ENCODE measurements around the gene IL17RA.
A peak's percentile ranks its signal among the peaks of the same experiment; 100 is the strongest.

IL17RA gene

DNA sequence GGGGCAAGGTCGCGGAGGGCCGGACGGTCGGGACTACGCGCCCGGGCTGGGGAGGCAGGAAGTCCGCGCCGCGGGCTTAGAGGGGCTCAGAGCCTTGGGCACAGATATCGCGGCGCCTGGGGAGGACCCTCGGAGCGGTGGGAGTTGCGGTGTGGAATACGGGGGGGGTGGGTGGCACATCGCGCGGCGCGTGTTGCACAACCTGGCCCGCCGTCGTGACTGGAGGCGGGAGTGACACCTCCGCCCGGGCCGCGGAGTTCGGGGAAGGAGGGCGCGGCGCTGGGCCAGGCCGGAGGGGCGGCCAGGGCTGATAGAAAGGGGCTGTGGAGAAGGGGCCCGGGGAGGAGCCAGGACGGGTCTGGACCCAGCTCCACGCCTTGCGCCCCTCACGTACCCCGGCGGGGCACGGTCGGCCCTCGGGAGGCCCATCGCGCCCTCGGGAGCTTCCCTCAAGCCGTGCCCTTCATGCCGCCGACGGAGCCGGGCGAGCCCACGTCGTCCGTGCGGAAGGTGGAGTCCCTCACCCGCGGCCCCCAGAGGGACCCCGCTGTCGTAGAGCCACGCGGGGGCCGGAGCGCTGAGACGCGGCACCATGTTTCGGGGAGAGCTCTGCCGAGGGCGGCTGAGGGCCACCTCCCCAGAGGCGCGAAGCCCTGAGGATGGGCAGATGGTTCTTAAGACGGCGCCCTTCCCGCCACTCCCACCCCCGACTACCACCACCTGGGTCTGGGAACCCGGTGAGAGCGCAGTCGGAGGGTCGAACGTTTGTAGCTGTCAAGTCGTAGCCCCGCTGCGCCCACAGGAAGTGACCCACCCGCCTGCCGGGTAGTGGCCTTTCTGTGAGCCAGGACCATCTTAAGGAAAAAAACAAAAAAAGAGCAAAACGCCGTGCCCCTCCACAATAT is 729 bp downstream of the IL17RA start:
- peak; percentile 5 to 22 for ATAC-seq

DNA sequence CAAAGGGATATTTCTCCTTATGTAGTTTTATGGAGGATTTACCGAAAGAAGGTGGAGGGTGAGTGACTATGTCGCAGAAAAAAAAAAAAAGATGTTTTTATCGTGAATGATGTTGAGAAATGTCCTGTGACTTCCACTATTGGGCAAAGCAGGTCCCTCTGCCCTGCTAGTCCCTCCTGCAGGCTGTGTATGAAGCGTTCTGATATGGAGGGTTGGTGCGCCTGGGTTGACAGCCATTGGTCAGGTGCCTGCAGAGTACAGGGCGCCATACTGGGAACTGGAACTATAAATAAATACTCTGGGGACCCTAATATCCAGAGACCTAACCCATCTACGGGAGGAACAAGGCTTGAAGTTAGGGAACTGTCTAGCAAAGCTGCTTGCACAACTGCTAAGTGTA is 1.5 kb downstream of the IL17RA start:
- ATAC-seq = no peak

GRCh38 chr22:17086788-17087497 is 2.1 kb downstream of the IL17RA start:
- ATAC-seq = no peak

- ATAC-seq = peak in 1 of 2 donors; percentile 9
Observed at GRCh38 chr22:17087498-17088131, 2.8 kb downstream of the IL17RA start.

- ATAC-seq = no peak
Observed at GRCh38 chr22:17090550-17090949, 5.8 kb downstream of the IL17RA start.

DNA sequence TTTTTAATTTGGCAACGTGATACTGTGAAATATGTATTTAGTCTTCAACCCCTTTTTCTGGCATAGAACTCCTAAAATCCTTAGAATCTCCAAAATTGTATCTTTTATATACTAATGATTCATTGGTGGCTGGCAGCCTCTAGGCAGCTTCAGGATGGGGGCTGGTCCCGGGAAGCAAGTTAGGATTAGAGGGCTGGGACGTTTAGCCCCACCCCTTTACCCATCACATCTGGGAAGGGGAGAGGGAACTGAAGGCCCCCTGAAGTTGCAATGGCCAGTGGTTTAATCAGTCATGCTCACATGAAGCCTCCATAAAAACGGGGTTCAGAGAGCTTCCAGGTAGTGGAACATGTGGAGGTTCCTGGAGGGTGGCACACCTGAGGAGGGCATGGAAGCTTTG is 7.1 kb downstream of the IL17RA start:
- ATAC-seq = no peak

GRCh38 chr22:17093081-17093480 is 8.3 kb downstream of the IL17RA start:
- ATAC-seq = no peak

- no peak for ATAC-seq
Observed at GRCh38 chr22:17095538-17095937, 10.7 kb downstream of the IL17RA start.

GRCh38 chr22:17096071-17096470 is 11.3 kb downstream of the IL17RA start:
- no peak for ATAC-seq

DNA sequence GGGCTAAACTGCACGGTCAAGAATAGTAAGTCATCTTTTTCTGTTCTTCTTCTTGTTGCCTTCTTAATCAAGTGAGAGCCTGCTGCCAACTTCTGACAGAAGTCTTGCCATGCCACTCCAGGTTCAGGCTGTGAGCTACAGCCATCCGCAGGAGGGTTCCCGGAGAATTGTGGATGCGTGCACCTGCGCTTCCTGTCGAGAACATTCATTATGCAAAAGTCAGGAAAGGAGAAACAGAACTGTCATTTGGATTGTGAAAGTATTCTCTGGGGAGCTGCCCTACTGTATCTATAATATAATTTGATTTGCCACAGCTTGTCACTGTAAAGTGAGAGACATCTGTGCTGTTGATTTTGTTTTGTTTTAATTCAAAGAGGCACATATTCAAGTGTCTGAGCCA is 12.3 kb downstream of the IL17RA start:
- ATAC-seq = no peak

DNA sequence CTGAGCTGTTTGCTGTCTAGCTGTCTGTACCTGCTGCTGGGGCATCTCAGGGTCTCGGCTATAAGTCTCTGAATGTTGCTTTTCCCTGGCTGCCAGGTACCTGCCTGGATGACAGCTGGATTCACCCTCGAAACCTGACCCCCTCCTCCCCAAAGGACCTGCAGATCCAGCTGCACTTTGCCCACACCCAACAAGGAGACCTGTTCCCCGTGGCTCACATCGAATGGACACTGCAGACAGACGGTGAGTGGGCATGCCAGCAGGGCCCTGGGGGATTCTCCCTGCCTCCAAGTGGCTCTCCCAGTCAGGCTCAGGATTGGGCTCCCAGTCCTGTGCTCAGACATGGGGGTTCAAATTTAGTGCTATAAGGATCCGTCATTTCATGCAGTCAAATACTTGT is 12.9 kb downstream of the IL17RA start:
- ATAC-seq = no peak

DNA sequence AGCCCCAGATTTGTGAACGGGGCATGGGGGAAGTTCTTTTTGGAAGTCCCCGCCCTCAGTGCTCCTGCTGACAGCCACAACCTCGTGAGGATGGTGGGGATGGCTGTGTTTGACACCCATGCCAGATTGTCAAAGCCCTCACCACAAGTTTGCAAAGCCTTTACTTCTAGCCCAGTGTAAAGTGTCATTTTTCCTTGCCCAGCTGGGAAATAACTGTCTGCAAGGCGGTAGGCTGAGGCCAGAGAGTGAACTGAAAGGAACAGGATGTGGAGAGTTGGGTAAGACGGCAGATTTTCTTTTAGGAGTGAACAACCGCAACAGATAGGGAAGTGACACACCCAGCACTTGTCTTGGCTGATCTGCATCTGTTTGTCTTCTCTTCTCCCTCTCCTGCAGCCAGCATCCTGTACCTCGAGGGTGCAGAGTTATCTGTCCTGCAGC is 13.6 kb downstream of the IL17RA start:
- ATAC-seq = peak; percentile 28 to 45

DNA sequence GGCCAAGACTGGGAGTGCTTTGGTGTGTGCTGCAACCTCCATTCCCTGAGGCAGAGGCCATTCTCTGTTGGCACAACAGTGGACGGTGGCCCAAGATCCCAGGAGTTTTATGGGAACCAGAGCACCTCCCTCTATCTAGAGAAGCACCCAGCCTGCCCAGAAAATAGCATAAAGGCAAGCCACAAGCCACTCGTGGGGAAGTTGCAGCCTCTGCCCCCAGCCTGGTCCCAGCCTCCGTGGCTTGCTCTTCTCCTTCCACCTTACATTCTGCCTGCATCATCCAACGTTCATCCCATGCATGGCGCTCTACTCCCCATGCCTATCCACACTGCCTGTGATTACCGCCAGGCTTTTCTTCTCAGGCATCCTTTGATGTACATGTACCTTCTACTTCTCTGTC is 15.8 kb downstream of the IL17RA start:
- ATAC-seq = no peak

DNA sequence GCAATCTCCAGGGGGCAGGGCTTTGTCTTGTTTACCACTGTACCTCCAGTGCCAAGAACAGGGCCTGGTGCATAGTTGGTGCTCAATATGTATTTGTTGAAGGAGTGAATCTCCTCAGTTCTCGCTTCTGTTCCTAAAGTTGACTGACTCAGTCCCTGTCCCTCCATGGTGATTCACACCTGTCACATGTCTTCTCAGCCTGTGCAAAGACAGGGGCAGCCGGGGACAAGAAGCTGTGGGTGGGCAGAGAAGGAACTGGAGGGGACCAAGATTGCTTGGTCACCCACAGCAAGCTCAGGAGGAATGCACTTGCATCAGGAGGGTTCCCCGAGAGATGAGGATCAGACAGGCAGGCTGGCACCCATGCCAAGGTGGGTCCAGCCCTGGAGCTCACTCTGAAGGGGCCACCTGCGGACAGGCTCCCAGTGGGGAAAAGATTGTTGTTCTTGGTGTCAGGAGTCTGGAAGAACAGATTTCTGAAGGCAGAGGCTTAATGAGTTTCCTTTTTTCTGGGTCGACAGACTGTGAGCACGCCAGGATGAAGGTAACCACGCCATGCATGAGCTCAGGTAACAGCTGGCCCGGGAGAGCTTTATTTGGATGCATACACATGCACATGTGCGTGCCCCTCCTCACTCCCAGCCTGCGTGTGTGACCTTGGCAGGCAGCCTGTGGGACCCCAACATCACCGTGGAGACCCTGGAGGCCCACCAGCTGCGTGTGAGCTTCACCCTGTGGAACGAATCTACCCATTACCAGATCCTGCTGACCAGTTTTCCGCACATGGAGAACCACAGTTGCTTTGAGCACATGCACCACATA is 16.9 kb downstream of the IL17RA start:
- ATAC-seq = no peak

- ATAC-seq = no peak
Observed at GRCh38 chr22:17102297-17102667, 17.5 kb downstream of the IL17RA start.

DNA sequence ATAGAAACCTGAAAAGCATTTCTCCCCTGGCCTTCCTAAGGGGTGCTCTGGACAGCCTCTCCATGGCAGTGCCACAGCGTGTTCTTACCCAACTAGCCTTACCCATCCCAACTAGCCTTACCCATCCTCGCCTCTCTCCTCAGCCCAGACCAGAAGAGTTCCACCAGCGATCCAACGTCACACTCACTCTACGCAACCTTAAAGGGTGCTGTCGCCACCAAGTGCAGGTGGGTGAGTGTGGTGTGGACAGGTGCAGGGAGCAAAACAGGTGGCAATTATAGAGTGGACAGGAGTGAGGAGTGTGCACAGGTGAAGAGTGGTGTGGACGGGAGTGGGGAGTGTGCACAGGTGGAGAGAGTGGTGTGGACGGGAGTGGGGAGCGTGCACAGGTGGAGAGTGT is 18.6 kb downstream of the IL17RA start:
- ATAC-seq = no peak

DNA sequence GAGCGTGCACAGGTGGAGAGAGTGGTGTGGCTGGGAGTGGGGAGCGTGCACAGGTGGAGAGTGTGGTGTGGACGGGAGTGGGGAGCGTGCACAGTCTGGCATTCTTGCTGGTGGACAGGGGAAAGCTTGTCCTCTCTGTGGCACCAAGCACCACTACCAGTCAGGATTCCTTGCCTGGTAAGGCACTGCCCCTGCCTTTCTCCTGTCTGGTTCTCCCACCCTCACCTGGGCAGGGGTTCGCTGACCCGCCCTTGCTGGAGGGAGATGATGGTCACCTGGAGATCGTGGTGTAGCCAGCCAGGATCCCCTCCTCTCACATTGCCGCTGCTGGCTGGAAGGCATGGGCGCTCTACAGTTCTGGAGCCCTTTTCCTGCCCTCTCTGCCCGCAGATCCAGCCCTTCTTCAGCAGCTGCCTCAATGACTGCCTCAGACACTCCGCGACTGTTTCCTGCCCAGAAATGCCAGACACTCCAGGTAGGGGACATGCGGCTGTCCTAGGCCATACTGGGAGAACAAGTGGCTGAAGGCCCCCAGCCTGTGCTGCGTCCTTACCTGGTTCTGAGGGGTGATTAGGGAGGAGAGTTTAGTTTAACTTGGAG is 19.6 kb downstream of the IL17RA start:
- ATAC-seq = no peak

DNA sequence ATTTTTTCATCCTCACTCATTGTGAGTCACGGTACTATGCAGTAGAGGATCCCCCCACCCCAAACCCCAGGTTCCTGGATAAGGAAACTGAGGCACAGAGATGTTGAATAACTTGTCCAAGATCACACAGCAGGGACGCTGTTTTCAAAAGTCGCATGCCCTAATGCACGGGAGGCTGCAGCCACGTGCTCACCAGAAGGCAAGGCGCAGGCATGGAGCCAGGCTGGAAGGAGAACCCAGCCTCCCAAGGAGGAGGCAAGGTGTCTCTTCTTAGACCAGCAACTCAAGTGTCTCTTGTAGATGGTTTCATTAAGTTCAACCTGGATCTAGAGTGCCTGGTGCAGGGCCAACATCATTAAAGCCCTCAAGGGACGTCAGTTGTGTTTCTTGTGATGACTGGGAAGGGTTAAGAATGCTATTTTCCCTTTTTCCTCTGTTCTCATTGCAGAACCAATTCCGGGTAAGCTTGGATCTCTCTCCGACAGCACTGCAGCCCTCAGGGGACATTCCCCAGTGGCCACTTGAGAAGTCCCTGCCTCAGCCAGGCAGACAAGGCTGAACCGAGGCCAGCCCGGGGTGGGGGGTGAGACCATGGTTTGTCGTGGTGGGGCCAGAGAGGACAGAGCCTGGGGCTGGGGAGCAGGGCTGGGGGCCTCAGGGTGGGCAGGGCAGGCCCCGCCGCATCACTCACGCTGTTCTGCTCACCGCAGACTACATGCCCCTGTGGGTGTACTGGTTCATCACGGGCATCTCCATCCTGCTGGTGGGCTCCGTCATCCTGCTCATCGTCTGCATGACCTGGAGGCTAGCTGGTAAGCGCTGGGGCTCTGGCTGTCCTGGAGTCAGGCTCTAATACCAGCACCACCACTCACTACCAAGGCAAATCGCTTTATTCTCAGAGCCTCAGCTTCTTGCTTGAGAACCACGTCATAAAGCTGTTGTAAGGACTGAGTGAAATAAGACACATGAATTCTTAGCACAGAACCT is 20.6 kb downstream of the IL17RA start:
- no peak for ATAC-seq

DNA sequence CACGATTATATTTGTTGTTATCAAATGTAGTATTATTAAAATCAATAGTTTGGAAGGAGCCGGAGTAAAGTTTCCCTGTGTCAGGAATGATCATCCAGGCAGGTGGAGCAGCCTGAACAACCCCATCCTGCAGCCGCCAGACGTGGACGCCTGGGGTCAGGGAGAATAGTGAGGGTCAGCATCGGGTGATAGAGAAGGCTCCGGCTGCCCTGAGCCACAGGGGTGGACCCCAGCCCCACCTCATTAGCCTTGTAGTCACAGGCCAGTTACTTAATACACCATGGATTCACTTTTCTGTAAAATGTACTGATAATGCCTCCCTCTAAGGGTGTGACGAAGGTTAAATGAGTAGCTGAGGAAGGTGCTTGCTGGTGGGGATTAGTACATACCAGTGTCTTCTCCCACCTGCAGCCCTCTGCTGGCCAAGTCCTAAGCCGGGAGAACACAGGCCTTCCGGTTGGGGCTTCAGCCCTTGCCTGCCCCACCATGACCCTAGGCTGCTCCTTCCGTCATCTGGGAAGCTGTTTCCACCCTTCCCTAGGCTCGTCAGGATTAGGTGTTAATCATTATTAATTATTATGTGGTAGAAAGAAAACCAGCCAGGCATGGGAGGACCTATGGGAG is 21.5 kb downstream of the IL17RA start:
- no peak for ATAC-seq

GRCh38 chr22:17106785-17107546 is 22.2 kb downstream of the IL17RA start:
- peak in 1 of 2 donors; percentile 41 for ATAC-seq

All from activated CD4-positive, CD25-positive, alpha-beta regulatory T cell treated with anti-CD3 and anti-CD28 coated beads, Interleukin-2, amount 50 U/mL, for 24 hours (primary cell).